C4-2B (cell line): ENCODE measurements around the gene TMEM129.

Experiments used
- H3K27ac ChIP-seq: fragments of 450-650 bp; 2 replicates; pipeline ENCODE4 v1.5.1; 2017
- CTCF ChIP-seq: fragments of 450-650 bp; conservative IDR thresholded peaks from 2 replicates; pipeline ENCODE4 v1.5.1; 2017; ENCODE audit warnings: mild to moderate bottlenecking
- ZFX ChIP-seq: fragments of 450-650 bp; IDR thresholded peaks from 2 replicates; pipeline ENCODE4 v1.6.1; 2017

Gene TMEM129

GRCh38 chr4:1743975-1744374, 22.9 kb upstream of the TMEM129 start:
- H3K27ac ChIP-seq: no peak overlapping the region
- no peak for TF ChIP-seq ZFX
- no peak for TF ChIP-seq CTCF

GRCh38 chr4:1743551-1743950, 22.4 kb upstream of the TMEM129 start:
- no peak for TF ChIP-seq CTCF
- TF ChIP-seq ZFX: no peak
- no peak overlapping the region for H3K27ac ChIP-seq

GRCh38 chr4:1741208-1741607, 20.1 kb upstream of the TMEM129 start:
- no peak for TF ChIP-seq CTCF
- no peak for TF ChIP-seq ZFX

GRCh38 chr4:1740021-1740545, 19.0 kb upstream of the TMEM129 start:
- no peak overlapping the region for H3K27ac ChIP-seq

More at GRCh38 chr4:1741208-1741607, 20.1 kb upstream of the TMEM129 start:
- no peak overlapping the region for H3K27ac ChIP-seq

GRCh38 chr4:1739358-1739757, 18.2 kb upstream of the TMEM129 start:
- H3K27ac ChIP-seq: no peak overlapping the region
- TF ChIP-seq CTCF: no peak
- no peak for TF ChIP-seq ZFX

More at GRCh38 chr4:1740021-1740545, 19.0 kb upstream of the TMEM129 start:
- TF ChIP-seq CTCF: no peak
- no peak for TF ChIP-seq ZFX

- TF ChIP-seq ZFX (no peak), CTCF (no peak)
- no peak overlapping the region for H3K27ac ChIP-seq
Measured at GRCh38 chr4:1738410-1738809, 17.3 kb upstream of the TMEM129 start.

- no peak for TF ChIP-seq ZFX
- TF ChIP-seq CTCF: no peak
- no peak overlapping the region for H3K27ac ChIP-seq
Measured at GRCh38 chr4:1737666-1738065, 16.5 kb upstream of the TMEM129 start.
